Kidney (tissue), 14 donors: ENCODE results near the gene PRR27. TPM values are rescaled to one million over a fixed set of nuclear protein-coding genes. Genes with fewer than 3 reads are reported as not detected.
"Not testable (repeated sequence)": the region's sequence is repeated elsewhere in the genome, so short reads cannot be mapped to it uniquely, and the experiment has no call there.

Experiments used
- DNase-seq, 5 donors: peaks; one replicate each; pipeline ENCODE4 v3.0.0-alpha.2; 2013 to 2020
- FAIRE-seq: peaks from 2 replicates; lab custom pipeline; 2012; peaks lifted over from hg19 to GRCh38; lab: Jason Lieb, UNC
- H3K27ac ChIP-seq, 2 donors: one replicate each; pipeline ENCODE4 v1.7.0; 2013; ENCODE audit warnings: low read depth in 2 of 2, low read length in 2 of 2, inconsistent platforms in 1 of 2
- H3K27me3 ChIP-seq: one replicate; pipeline ENCODE4 v1.7.1; 2013; ENCODE audit warnings: low read length, inconsistent platforms; ENCODE audit not compliant: control insufficient read depth, insufficient read depth
- H3K36me3 ChIP-seq, 3 donors: one replicate each; pipeline versions ENCODE4 v1.7.0 to v1.7.1; 2013; ENCODE audit warnings: low read length in 3 of 3, control low read depth in 1 of 3, inconsistent platforms in 1 of 3; ENCODE audit not compliant: insufficient read depth in 3 of 3, control insufficient read depth in 2 of 3
- H3K4me1 ChIP-seq, 3 donors: one replicate each; pipeline versions ENCODE4 v1.7.0 to v1.7.1; 2013; ENCODE audit warnings: low read length in 3 of 3, inconsistent platforms in 1 of 3, low read depth in 1 of 3; ENCODE audit not compliant: control insufficient read depth in 2 of 3, insufficient read depth in 2 of 3
- H3K4me3 ChIP-seq, 3 donors: one replicate each; pipeline versions ENCODE4 v1.7.0 to v1.8.1; 2013; ENCODE audit warnings: low read length in 3 of 3, control low read depth in 1 of 3, inconsistent platforms in 1 of 3
- H3K9ac ChIP-seq, 3 donors: one replicate each; pipeline versions ENCODE4 v1.7.0 to v1.7.1; 2013; ENCODE audit warnings: low read length in 3 of 3, control low read depth in 1 of 3, inconsistent platforms in 1 of 3
- H3K9me3 ChIP-seq, 3 donors: one replicate each; pipeline versions ENCODE4 v1.7.0 to v1.7.1; 2013; ENCODE audit warnings: low read length in 3 of 3, control low read depth in 1 of 3, inconsistent platforms in 1 of 3; ENCODE audit not compliant: control insufficient read depth in 2 of 3, insufficient read depth in 1 of 3
- CTCF ChIP-seq: IDR thresholded peaks from 3 replicates; pipeline ENCODE4 v1.5.1; 2012; ENCODE audit warnings: mild to moderate bottlenecking, moderate library complexity, borderline replicate concordance; ENCODE audit not compliant: insufficient read depth; ENCODE audit errors: extremely low read depth
- intact Hi-C: fragments of 100-400 bp; cut with DNase I; formaldehyde crosslinking; loops from one replicate; pipeline ENCODE4 v1.11.1; 2022
- polyA plus RNA-seq: library from polyadenylated mRNA; stranded (reverse); fragments of 350-450 nt; fragmentation: Illumina TruSeq; extraction: RNeasy Lipid Tissue Mini Kit (QIAGEN cat#74804); gene quantifications from one replicate; pipeline ENCODE4 v1.2.3, GENCODE V29; 2014; ENCODE audit warnings: low read depth, low replicate concordance; ENCODE audit not compliant: insufficient read depth
- total RNA-seq: library from RNA; stranded (reverse); fragmentation: NEBNext Ultra II Directional; extraction: Animal tissue kit (Norgen Biotek cat#: 25700); gene quantifications from one replicate; pipeline ENCODE4 v1.2.1, GENCODE V29; 2021
- donor health status: control.
- donor health status: control.
- donor health status: control.
- donor health status: control.
- donor health status: control.
- donor health status: DM: yes; HTN: yes; CAD: no.
- donor health status: Normal renal cell carcinoma (clear cell type).

Gene PRR27
- total and polyA plus RNA-seq, 2 donors from 2014 or later, result not detected

DNA sequence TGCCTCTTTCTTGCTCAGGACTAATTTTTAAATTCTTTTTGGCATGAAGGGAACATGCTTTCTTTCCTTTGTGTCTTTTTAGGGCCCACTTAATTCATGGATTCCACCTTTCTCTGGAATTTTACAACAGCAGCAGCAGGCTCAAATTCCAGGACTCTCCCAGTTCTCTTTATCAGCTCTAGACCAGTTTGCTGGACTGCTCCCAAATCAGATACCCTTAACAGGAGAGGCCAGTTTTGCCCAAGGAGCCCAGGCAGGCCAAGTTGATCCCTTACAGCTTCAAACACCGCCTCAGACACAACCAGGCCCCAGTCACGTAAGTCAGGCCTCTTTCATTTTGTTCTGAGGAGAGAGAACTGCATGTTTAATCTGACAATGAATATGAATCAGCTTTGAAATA is 43.8 kb downstream of the PRR27 start:
- FAIRE-seq (no peak), DNase-seq (peak in 2 of 5 donors; percentile 36 to 44)
- Histone ChIP-seq H3K9ac (no peak overlapping the region), H3K27ac (no peak overlapping the region), H3K9me3 (no peaks in the 10 kb centered on the region), H3K36me3 (no peaks in the 10 kb centered on the region), H3K4me1 (no peaks in the 10 kb centered on the region), H3K4me3 (no peak overlapping the region), H3K27me3 (no peaks in the 10 kb centered on the region)
- intact Hi-C loops, result no loop called here
- TF ChIP-seq CTCF, result no peak

GRCh38 chr4:70203601-70204000 is 49.6 kb downstream of the PRR27 start:
- no peak overlapping the region for H3K4me3 ChIP-seq
- H3K9ac ChIP-seq, result no peak overlapping the region
- no peaks in the 10 kb centered on the region for H3K4me1 ChIP-seq
- FAIRE-seq, result no peak
- no peaks in the 10 kb centered on the region for H3K36me3 ChIP-seq
- DNase-seq, result no peak
- H3K27me3 ChIP-seq, result no peaks in the 10 kb centered on the region
- TF ChIP-seq CTCF, result no peak
- H3K9me3 ChIP-seq, result no peaks in the 10 kb centered on the region
- H3K27ac ChIP-seq, result no peak overlapping the region
- intact Hi-C loops, result no loop called here

DNA sequence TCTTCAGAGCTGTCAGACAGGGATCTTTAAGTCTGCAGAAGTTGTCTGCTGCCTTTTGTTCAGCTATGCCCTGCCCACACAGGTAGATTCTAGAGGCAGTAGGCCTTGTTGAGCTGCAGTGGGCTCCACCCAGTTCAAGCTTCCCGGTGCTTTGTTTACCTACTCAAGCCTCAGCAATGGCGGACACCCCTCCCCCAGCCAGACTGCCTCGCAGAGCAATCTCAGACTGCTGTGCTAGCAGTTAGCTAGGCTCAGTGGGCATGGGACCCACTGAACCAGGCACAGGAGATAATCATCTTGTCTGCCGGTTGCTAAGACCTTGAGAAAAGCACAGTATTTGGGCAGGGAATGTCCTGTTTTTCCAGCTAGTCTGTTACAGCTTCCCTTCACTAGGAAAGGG is 58.7 kb downstream of the PRR27 start:
- H3K9me3 ChIP-seq, DNase-seq, FAIRE-seq, H3K4me1 ChIP-seq, intact Hi-C loops, H3K36me3 ChIP-seq, H3K4me3 ChIP-seq, H3K9ac ChIP-seq, H3K27me3 ChIP-seq, H3K27ac ChIP-seq: not testable (repeated sequence)

Other genes with a start within 250 kb of the PRR27 start
- not detected for gene CSN1S1, start 223.2 kb upstream of the PRR27 start, total RNA-seq
- gene CSN1S1, start 223.2 kb upstream of the PRR27 start, polyA plus RNA-seq, result not detected
- not detected for gene CSN2, start 188.5 kb upstream of the PRR27 start, total RNA-seq
- gene CSN2, start 188.5 kb upstream of the PRR27 start, polyA plus RNA-seq, result not detected
- gene STATH, start 158.3 kb upstream of the PRR27 start, total RNA-seq, result not detected
- gene STATH, start 158.3 kb upstream of the PRR27 start, polyA plus RNA-seq, result not detected
- gene HTN3, start 125.8 kb upstream of the PRR27 start, total RNA-seq, result not detected
- not detected for gene HTN3, start 125.8 kb upstream of the PRR27 start, polyA plus RNA-seq
- not detected for gene HTN1, start 103.8 kb upstream of the PRR27 start, total RNA-seq
- not detected for gene HTN1, start 103.8 kb upstream of the PRR27 start, polyA plus RNA-seq
- not detected for gene ODAM, start 41.5 kb downstream of the PRR27 start, total RNA-seq
- gene ODAM, start 41.5 kb downstream of the PRR27 start, polyA plus RNA-seq, result 4.0 TPM
- gene FDCSP, start 71.9 kb downstream of the PRR27 start, total RNA-seq, result 0.50 TPM
- gene FDCSP, start 71.9 kb downstream of the PRR27 start, polyA plus RNA-seq, result not detected
- gene CSN3, start 88.4 kb downstream of the PRR27 start, total RNA-seq, result not detected
- not detected for gene CSN3, start 88.4 kb downstream of the PRR27 start, polyA plus RNA-seq
- gene CABS1, start 180.7 kb downstream of the PRR27 start, total RNA-seq, result not detected
- gene CABS1, start 180.7 kb downstream of the PRR27 start, polyA plus RNA-seq, result not detected
- not detected for gene SMR3A, start 206.5 kb downstream of the PRR27 start, total RNA-seq
- not detected for gene SMR3A, start 206.5 kb downstream of the PRR27 start, polyA plus RNA-seq
- not detected for gene SMR3B, start 228.9 kb downstream of the PRR27 start, total RNA-seq
- not detected for gene SMR3B, start 228.9 kb downstream of the PRR27 start, polyA plus RNA-seq
- gene OPRPN, start 243.7 kb downstream of the PRR27 start, total RNA-seq, result not detected
- gene OPRPN, start 243.7 kb downstream of the PRR27 start, polyA plus RNA-seq, result not detected